NCI-H345 (cell line): ENCODE data around the gene UTP20.
A peak's percentile ranks its signal among the peaks of the same experiment; 100 is the strongest.

Source experiments
- DNase-seq: peaks from one replicate; lab custom pipeline; 2025; lab: John Stamatoyannopoulos, UW

The UTP20 gene

DNA sequence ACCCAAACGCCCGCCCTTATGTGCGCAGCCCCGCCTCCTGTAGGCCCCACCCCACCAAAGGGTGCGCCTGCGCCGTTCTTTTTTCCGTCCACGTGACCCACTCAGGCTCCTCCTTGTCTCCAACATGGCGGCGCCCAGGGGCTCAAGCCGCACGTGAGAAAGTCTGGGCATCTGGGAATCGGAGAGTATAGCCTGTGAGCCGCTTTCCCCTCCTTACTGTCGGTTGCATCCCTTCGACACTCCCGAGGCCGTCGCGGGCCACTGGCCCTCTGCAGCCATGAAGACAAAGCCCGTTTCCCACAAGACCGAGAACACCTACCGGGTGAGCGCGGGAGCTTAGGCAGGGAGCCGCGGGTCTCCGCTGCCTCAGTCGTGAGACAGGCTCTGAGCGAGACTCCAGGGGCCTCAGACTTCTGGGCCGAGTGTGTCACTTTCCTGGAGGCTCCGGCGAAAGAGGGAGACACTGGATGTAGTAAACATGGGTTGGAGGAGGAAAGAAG lies at the start of gene UTP20:
UTP20 (plus strand) TSS at position 100 of the 500 bp plus-strand sequence; CDS start at position 278, 178 bp downstream.
- peak; percentile 93 for DNase-seq

DNA sequence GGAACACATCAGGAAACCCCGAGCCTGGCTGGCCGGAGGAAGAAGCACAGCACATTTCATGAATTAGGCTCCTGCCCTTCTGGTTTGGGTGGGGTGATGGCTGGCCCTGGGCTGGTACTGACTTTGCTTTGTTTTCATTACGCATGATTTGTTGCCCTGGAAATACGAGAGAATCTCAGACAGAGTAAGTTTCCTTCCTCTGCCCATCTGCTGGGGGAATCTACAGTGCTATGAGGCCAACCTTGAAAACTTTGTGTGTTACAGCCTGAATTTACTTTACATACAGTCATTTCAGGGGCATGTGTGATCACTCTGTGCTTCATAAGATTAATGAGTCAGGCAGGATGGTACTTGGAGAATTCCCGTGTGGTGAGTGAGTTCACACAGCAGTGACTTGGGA lies 49.4 kb upstream of the UTP20 start:
- no peak for DNase-seq

DNA sequence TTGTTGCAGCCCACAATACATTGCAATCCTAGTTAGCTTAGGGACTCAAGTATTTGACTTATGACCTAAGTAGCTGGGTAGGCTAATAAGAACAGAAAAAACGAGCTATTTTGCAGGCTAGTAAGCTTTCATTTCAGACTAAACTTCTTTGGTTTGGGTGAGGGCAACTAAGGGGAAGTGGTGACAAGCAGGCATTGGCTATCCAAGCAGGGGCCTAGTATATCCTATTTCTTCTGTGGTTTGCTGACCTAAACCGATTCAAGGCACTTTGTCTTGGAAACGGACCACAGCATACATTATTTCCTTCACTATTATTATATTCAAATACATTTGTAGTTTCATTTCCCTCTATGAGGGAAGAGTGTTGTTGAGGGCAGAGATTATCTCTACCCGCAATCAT lies 48.3 kb upstream of the UTP20 start:
- DNase-seq = no peak

DNA sequence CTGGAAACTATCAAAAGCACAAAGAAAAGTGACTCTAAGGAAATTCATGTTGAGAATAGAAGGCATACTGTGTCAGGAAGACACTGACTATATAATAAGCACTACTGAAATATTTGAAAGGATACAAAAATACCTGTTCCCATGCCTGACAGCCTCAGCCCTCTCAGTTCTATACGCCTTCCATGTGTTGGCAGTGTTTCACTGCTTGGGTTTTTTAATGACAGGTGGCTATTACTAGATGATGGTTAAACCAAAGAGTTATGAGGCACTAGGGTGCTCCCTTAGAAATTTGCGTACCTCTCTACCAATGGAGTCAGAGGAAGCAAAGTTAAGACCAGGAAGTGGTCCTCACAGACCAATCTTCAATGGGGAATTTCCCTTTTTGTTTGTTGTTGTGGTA lies 44.2 kb upstream of the UTP20 start:
- DNase-seq = no peak

DNA sequence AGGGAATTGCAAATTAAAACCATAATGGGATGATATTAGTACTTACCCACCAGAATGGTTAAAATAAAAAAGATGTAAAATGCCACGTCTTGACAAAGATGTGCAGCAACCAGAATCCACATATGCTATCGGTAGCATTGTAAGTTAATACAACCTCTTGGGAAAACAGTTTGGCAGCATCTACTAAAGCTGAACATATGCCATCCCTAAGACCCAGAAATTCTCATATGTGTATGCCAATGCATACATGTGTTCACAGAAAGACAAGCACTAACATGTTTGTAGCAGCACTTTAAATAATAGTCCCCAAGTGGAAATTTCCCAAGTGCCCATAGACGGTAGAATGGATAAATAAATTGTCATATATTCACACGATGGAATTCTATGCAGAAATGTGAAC lies 41.6 kb upstream of the UTP20 start:
- no peak for DNase-seq

DNA sequence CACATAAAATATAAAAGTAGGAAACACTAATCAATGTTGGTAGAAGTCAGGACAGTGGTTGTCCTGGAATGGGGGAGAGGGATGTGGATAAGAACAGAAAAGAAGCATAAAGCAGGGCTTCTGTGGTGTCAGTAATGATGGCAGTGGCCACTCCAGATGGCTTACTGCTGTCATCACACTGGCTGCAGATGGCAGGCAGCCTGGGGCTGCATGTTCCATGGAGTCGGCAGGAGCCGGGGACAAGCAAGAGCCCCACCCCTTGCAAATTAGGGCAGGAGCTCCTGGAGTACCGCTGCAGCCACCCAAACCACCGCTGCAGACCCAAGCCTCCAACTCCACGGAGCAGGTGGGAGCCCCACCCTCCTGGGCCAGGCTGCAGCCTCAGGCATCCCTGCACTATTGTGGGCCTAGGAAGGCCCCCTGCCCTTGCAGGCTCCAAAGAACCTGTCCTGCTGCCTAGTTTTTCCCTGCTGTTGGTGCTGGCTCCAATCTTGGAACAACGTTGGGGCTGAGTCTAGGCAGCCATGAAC lies 41.0 kb upstream of the UTP20 start:
- DNase-seq = no peak

DNA sequence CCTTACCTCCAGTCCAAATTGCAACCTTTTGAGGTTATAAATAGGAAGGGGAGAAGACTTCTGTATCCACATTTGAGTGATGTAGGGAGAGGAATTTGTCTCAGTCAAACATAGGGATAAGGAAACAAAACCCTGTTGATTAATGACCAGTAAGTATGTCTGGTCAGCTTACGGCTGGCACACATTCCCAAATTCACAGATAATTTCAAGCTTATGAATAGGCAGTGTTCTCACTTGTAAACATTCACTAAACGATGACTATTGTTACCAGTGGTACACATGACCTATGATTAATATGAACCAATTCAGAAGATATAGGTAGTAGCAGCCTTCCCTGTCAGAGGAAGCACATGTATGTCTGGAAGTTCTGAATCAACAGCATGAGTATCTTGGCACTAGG lies 36.8 kb upstream of the UTP20 start:
- DNase-seq = no peak

DNA sequence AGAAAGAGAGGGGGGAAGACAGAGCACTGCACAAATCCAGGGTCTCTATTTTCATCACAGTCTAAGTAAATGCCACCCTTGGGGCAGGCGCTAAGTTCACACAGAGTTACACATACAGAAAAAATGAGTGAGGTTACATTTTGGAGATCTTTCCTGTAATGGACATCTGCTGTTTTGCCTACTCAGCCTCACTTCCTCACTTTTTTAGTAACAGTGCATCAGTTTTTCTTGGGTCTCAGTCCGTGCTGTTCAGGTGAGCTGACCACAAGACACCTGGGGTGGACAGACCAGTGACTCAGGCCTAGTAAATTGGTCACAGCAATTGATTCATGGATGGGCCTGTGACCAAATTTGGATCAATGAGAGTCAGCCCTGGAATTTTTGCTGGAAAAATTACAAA lies 36.3 kb upstream of the UTP20 start:
- DNase-seq = no peak

DNA sequence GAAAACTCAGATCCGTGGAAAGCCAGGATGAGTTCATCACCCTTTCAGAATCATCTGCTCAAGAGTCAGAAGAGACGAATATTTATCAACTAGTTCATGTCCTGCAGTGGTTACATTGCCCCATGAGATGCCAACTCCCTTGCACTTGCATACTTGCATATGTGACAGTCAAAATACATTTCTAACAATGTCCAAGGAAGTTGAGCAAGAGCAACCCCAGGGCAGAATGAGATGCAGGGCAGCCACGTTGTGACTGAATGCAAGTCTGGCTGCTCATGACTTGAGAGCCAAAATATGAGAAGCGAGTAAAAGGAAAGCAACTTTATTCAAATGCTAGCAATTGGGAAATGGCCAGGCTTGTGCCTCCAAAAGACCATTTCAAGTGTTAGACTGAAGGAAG lies 23.6 kb upstream of the UTP20 start:
- no peak for DNase-seq

DNA sequence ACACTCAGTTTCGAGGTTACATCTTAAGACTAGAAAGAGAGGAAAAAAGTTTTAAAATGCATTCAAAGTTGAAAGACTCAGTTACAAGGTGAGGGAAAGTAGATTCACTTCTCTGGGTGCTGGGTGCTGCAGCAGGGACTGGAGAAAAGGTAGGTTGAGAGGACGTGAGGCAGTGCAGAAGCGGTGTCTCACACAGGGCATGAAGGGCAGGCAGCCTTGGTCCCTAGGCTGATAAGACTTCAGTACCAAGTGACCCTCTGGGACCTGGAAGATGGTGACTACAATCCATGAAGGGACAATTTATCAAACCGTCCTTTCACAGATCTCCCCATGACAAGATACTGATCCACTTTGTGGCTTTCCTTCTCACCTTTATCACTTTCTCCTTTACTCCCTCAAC lies 22.5 kb upstream of the UTP20 start:
- no peak for DNase-seq

DNA sequence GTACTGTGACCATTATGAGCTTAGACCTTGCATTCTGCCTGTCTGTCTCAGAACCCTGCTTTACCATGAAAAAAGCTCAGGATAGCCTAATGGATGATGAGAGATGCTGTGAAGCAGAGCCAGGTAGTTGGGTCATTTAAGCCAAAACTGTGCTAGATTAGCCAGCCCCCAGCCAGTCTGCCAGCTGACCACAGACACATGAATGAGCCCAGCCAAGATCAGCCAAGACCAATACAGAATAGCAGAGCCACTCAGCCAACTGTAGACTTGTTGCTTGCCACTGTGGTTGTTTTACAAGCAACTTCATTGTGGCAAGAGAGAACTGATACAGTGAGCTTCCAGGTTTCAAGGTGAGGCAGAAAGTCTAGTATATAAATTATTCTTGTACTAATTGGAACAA lies 12.8 kb upstream of the UTP20 start:
- no peak for DNase-seq

DNA sequence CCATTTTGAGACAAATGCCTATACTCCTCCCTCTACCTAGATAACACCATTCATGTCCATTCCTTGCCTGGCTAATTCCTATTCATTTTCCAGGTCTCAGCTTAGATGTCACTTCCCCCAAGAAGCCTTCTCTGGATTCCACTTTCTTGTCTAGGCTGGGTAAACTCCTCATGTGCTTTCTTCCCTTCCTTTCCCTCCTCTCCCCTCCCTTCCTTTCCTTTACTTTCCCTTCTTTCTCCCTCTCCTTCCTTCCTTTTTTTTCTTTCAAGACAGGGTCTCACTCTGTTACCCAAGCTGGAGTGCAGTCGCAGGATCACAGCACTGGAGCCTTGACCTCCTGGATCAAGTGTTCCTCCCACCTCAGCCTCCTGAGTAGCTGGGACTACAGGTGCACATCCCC lies 3.5 kb upstream of the UTP20 start:
- no peak for DNase-seq

DNA sequence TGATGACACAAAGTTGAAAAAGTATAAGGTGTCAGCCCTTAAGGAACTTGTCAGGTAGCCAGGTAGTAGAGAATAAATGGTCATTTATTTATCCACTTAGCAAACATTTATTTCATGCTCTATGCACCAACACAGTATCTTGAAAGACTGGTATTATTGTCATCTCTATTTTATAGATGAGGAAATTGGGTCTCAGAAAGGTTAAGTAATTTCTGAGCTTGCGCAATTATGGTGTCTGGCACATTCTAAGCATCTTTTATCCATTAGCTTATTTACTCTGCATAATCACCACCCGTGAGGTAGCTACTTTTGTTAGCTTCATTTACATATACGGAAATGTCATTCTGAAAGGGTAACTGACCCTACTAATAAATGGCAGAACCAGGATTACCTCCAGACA lies 2.5 kb upstream of the UTP20 start:
- DNase-seq = no peak

DNA sequence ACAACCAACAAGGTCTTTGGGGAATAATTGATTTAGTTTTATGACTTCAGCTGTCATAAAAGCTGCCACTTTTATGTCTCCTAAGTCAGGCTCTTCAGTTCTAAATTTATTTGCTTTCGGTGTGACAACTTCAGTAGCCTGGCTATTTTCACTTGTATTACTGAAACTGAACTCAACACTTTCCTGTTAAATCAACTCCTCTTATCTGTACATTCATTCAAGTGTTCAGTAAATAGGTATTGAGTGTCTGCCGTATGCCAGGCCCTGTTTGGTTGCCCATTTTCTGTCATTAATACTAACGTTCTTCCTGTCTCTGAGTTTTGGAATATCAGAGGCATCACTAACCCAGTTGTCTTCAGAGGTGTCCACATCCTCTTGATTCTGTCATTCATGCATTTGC lies 7.5 kb downstream of the UTP20 start:
- no peak for DNase-seq

DNA sequence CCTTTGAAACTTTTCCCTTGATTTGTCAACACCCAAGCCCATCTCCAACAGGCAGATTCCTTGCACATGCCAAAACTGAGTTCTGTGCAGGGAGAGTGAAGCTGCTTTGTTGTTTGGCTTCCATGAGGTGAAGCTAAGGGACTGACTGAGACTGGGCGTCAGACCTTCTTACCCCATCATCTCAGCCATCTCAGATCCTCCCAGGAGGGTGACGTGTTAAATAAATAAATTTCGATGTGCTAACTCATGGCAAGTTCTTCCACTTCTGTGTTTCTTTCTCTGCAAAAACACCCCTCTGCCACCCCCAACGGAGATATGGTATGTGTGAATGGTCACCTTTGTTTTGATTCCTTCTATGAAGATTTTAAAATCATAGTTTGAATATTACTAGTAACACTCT lies 17.8 kb downstream of the UTP20 start:
- DNase-seq = no peak

DNA sequence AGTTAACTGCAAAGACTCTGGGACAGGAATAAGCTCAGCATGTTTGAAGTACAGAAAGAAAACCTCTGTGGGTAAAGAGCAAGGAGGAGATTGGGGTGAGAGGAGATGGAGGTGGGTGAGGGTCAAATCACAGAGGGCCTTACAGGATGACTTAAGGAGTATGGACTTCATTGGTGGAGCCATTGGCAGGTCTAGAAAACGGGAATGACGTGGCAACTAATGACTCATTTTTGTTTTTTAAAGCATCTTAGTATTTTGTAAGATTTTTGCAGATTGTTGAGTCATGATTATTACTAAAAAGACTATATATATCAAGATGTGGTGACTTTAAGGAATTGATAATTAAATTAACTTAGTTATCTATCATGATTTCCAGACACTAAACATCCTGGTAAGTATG lies 18.5 kb downstream of the UTP20 start:
- DNase-seq = no peak

DNA sequence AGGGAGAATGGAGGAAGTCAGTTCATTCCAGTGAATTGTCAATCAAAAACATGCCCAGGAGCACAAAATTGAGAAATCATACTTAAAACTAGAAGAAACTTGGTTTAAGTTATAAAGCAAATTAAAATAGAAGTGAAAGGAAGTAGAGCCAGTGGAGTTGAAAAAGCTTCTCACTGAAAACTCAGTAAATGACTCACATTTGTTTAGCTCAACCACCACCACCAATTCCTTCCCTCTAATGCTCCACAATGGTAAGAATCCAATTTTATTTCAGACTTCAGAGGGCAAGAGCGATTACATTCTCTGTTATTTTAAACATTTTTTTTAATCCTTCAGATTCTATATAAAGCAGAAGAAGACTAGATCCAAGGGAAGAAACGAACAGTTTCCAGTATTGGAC lies 19.4 kb downstream of the UTP20 start:
- DNase-seq = no peak

DNA sequence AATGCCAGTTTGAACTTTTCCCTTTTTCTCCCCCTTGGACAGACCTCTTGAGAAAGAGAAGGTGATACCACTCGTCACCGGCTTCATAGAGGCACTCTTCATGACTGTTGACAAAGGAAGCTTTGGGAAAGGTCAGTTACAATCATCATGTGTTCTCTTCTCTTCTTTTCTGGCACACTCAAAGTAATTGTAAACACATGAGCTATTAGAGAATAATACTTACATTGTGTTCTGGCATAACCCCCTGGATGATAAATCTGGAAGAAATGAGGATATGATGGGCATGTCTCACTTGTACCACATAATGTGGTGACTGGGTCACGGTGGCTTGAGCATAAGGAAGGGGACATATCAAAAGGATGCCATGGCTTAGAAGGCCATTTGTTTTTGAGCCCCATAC lies 20.0 kb downstream of the UTP20 start:
- DNase-seq = no peak

DNA sequence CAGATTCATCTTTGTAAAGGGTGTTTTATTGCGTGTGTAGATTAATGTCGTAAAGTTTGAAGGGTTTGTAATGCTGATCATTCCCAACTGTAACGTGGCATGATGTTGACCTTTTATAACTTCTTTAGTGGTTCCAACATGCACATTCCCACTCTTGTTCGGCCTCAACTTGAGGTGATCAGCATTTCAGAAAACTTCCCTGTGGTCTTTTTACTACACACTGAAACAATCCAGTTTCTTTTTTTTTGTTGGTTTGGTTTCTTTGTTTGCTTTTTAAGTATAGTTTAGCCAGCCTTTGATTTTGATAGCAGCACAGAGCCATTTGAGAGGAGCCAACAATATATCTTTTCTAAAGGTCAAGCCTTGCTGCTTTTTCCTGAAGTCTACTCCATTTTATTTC lies 22.8 kb downstream of the UTP20 start:
- no peak for DNase-seq

DNA sequence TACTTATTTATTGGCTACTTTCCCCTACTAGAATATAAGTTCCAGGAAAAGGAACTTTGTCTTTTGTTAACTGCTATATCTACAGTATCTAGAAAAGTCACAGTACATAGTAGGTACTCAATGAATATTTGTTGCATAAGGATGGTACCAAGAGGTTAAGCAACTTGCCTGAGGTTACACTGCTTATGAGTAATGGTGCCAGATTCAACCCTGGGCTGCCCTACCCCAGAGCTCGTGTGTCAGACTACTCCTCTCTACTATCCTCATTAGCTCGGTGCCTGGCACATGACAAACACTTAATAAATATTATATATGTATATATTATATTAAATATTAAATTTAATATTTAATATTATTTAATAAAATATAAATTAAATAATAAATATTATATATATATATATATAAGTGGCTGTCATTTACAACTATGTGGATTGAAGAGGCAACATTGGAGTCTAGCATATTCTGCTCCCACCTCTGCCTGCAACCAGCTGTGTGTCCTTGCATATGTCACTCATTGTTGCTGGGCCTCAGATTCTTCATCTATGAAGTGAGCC lies 25.4 kb downstream of the UTP20 start:
- DNase-seq = no peak

DNA sequence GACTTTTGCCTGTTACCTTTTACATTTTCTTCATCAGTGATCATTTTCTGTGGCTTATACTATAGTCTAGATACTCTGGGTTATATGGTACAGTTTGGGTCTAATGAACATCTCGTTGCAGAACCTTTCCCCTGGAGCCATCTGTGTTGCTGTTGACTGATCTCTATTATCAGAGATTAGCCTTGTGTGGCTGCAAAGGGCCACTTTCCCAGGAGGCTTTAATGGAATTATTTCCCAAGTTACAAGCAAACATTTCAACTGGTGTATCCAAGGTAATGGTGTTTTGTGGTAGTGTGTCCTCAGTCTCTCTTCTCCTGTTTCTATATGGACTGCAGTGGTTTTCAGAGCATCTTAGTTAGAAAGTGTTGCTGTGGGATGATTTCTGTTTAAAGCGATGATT lies 25.9 kb downstream of the UTP20 start:
- no peak for DNase-seq

DNA sequence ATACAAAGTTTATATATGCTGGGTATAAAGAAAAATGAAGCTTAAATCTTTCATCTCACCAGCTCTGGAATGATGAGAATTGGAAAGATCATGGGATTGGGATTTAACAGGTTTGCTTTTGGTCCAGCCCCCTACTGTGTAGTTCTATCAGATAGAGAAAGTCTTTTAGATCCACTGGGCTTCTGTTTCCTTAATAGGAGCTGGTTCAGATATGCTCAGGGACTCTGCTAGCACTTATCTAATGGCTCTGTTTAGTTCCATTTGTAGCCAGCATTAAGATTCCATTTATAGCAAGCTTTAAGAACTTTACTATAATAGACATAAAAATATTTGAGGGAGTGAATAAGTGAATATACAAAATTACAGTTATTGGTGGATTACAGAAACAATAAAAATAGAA lies 42.6 kb downstream of the UTP20 start:
- DNase-seq = no peak

DNA sequence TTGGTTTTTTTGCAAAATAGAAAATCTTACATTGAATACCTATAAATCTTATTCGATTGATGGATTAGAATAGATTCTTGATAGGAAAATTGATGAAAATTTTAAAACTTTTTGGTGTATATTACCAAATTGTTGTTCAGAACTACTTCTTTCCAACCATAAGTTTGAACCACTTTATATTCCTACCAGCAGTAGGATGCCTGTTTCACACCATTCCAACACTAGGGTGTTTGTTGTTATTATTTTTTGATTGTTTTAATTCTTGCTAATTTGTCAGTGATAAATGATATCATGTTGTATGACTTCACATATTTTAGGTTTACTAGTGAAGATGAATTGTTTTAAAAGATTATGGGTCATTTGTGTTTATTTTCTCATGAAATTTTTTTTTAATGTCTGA lies 43.4 kb downstream of the UTP20 start:
- no peak for DNase-seq

DNA sequence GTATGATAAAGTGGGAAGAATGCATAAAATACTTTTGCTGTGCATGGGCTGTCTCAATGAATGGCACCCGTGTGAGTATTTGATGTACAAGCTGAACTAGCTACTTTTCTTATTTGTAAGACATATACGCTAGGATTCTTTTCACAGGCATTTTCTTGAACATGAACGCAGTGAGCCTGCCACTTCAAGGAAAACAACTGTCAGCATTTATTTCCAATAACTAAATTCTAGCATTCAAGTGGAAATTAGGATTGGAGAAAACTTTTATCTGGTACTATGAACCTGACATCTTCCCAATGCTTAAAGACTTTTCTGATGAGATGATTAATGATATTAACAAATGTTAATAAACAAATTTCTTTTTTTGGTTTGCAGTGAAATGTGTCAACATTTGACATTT lies 45.7 kb downstream of the UTP20 start:
- DNase-seq = no peak

DNA sequence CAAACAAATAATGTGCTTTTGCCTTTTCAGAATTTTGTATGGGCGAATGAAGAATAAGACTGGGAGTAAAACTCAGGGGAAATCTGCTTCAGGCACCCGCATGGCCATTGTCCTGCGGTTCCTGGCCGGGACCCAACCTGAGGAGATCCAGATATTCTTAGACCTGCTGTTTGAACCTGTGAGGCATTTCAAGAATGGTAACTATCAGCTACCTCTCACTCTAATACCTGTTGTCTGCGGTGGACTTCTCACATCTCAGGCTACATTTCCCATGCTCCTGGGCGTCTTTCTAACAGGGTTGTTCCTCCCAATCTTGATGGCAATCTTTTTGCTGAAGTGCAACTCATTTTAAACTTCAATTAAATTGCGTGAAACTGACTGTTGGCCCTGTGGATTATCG lies 47.1 kb downstream of the UTP20 start:
- DNase-seq = no peak
